PC-3 (cell line): ENCODE data around the gene OGFOD3.

Experiments used
- EZH2 ChIP-seq: fragments of 300-600 bp; sonication (generic); IDR thresholded peaks from one replicate; pipeline ENCODE4 v1.6.1; 2017; ENCODE audit warnings: antibody characterized with exemption, mild to moderate bottlenecking, low read length; ENCODE audit not compliant: unreplicated experiment
- EZH2phosphoT487 ChIP-seq: fragments of 300-600 bp; sonication (generic); IDR thresholded peaks from 2 replicates; pipeline ENCODE4 v1.6.1; 2018; ENCODE audit warnings: mild to moderate bottlenecking, antibody characterized with exemption, low read length, borderline replicate concordance
- TF ChIP-seq, protein P1 (sequence below): fragments of 300-600 bp; sonication (generic); conservative IDR thresholded peaks from 2 replicates; pipeline ENCODE4 v1.5.1; 2017; ENCODE audit warnings: antibody characterized with exemption, low read depth, mild to moderate bottlenecking, low read length

DNA sequence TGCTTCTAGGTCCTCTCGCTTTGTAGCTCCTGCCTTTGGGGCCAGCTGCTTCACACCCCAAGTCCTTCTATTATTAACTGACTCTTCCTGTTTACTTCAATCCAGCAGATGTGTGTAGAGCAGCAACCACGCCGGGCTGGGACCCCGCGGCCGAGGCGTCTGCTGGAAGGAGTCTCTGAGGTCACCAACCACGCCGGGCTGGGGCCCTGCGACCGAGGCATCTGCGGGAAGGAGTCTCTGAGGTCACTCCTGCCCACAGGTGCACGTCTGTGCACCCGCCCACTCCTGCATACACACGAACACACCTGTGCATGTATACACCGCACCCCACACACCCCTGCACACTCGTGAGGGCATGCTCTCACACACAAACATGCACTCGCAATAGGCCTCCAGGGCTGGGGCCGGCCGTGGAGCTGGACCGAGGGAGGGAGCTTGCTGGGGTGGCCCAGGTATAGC lies 67.1 kb downstream of the OGFOD3 start:
- TF ChIP-seq, protein P1, sequence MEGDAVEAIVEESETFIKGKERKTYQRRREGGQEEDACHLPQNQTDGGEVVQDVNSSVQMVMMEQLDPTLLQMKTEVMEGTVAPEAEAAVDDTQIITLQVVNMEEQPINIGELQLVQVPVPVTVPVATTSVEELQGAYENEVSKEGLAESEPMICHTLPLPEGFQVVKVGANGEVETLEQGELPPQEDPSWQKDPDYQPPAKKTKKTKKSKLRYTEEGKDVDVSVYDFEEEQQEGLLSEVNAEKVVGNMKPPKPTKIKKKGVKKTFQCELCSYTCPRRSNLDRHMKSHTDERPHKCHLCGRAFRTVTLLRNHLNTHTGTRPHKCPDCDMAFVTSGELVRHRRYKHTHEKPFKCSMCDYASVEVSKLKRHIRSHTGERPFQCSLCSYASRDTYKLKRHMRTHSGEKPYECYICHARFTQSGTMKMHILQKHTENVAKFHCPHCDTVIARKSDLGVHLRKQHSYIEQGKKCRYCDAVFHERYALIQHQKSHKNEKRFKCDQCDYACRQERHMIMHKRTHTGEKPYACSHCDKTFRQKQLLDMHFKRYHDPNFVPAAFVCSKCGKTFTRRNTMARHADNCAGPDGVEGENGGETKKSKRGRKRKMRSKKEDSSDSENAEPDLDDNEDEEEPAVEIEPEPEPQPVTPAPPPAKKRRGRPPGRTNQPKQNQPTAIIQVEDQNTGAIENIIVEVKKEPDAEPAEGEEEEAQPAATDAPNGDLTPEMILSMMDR = no peak
- no peak for TF ChIP-seq EZH2phosphoT487
- TF ChIP-seq EZH2 = no peak
